HepG2 (cell line): Measurements from ENCODE around the gene MTOR. TPM values are rescaled to one million over a fixed set of nuclear protein-coding genes. Genes with fewer than 3 reads are reported as not detected.

Experiments used
- HCFC1 ChIP-seq: fragments of 150-350 bp; IDR thresholded peaks from 2 replicates; pipeline ENCODE4 v1.6.1; 2014; ENCODE audit warnings: low read depth, low read length
- HOXD1 ChIP-seq: sonication (generic); formaldehyde crosslinking; IDR thresholded peaks from 2 replicates; pipeline ENCODE4 v1.5.0; 2020; ENCODE audit warnings: missing genetic modification reagents
- KDM2A ChIP-seq: sonication (generic); formaldehyde crosslinking; IDR thresholded peaks from 2 replicates; pipeline ENCODE4 v1.4.0; 2020; ENCODE audit warnings: low read depth, missing genetic modification reagents, borderline replicate concordance
- MAF1 ChIP-seq: sonication (generic); formaldehyde crosslinking; IDR thresholded peaks from 2 replicates; pipeline ENCODE4 v1.5.0; 2020; ENCODE audit warnings: missing genetic modification reagents, borderline replicate concordance
- MAFG ChIP-seq: sonication (generic); formaldehyde crosslinking; IDR thresholded peaks from 2 replicates; pipeline ENCODE4 v1.5.1; 2020; ENCODE audit warnings: mild to moderate bottlenecking, missing genetic modification reagents
- RBFOX2 ChIP-seq: fragments of 200-400 bp; formaldehyde crosslinking; IDR thresholded peaks from 2 replicates; pipeline ENCODE4 v1.6.1; 2017; ENCODE audit warnings: low read depth, mild to moderate bottlenecking, low read length
- SMC3 ChIP-seq: IDR thresholded peaks from 2 replicates; pipeline ENCODE4 v1.6.1; 2011; ENCODE audit warnings: low read length, improper control_type of control experiment
- ZFAT ChIP-seq: sonication (generic); formaldehyde crosslinking; conservative IDR thresholded peaks from 2 replicates; pipeline ENCODE4 v1.8.1; 2023; ENCODE audit warnings: missing genetic modification reagents, inconsistent platforms
- ZFP36L2 ChIP-seq: sonication (generic); formaldehyde crosslinking; IDR thresholded peaks from 2 replicates; pipeline ENCODE4 v1.4.0; 2020; ENCODE audit warnings: missing genetic modification reagents
- ZFP82 ChIP-seq: sonication (generic); formaldehyde crosslinking; IDR thresholded peaks from 2 replicates; pipeline ENCODE4 v1.5.1; 2020; ENCODE audit warnings: mild to moderate bottlenecking, missing genetic modification reagents, borderline replicate concordance
- ZNF44 ChIP-seq: sonication (generic); formaldehyde crosslinking; IDR thresholded peaks from 2 replicates; pipeline ENCODE4 v1.5.1; 2020; ENCODE audit warnings: mild to moderate bottlenecking, missing genetic modification reagents
- ZNF605 ChIP-seq: sonication (generic); formaldehyde crosslinking; IDR thresholded peaks from 2 replicates; pipeline ENCODE4 v1.8.0; 2022; ENCODE audit warnings: mild to moderate bottlenecking, missing genetic modification reagents
- ZNF773 ChIP-seq: sonication (generic); formaldehyde crosslinking; IDR thresholded peaks from 2 replicates; pipeline ENCODE4 v1.4.0; 2020; ENCODE audit warnings: missing genetic modification reagents, borderline replicate concordance
- ZNF83 ChIP-seq: sonication (generic); formaldehyde crosslinking; IDR thresholded peaks from 2 replicates; pipeline ENCODE4 v1.4.0; 2020; ENCODE audit warnings: missing genetic modification reagents, mild to moderate bottlenecking, borderline replicate concordance
- polyA plus RNA-seq, 8 experiments: library from polyadenylated mRNA; depleted of rRNA in 3 of 8; stranded (reverse) in 7 of 8; unstranded in 1 of 8; fragments of >200 nt; fragmentation: Illumina TruSeq in 4 of 8; extraction: Trizol in 4 of 8; gene quantifications; 2 replicates each; pipeline versions ENCODE4 v1.2.1 to v1.2.3, GENCODE V29; 2011 to 2016; ENCODE audit warnings: low read depth in 4 of 8, missing spikeins in 1 of 8, mixed read lengths in 1 of 8; ENCODE audit not compliant: insufficient read depth in 1 of 8
- total RNA-seq, 5 experiments: library from RNA; depleted of rRNA; stranded (reverse); fragments of >200 nt; fragmentation: Illumina TruSeq; extraction: Trizol; gene quantifications; 2 replicates each; pipeline ENCODE4 v1.2.3, GENCODE V29; 2016; ENCODE audit warnings: low read depth in 1 of 5
- TF ChIP-seq, protein P1 (sequence below): sonication (generic); formaldehyde crosslinking; IDR thresholded peaks from 2 replicates; pipeline ENCODE4 v1.8.1; 2023; ENCODE audit warnings: mild to moderate bottlenecking, missing genetic modification reagents
- TF ChIP-seq, protein P2 (sequence below): sonication (generic); formaldehyde crosslinking; IDR thresholded peaks from 2 replicates; pipeline ENCODE4 v1.5.0; 2020; ENCODE audit warnings: missing genetic modification reagents
- TF ChIP-seq, protein P3 (sequence below): sonication (generic); formaldehyde crosslinking; IDR thresholded peaks from 2 replicates; pipeline ENCODE4 v1.5.0; 2020; ENCODE audit warnings: missing genetic modification reagents, mild to moderate bottlenecking, borderline replicate concordance
- TF ChIP-seq, protein P4 (sequence below): IDR thresholded peaks from 2 replicates; pipeline ENCODE4 v1.6.1; 2016; ENCODE audit warnings: mild to moderate bottlenecking, missing biosample characterization, missing genetic modification reagents
- TF ChIP-seq, protein P5 (sequence below): sonication (generic); formaldehyde crosslinking; IDR thresholded peaks from 2 replicates; pipeline ENCODE4 v1.5.1; 2020; ENCODE audit warnings: missing genetic modification reagents, mild to moderate bottlenecking, borderline replicate concordance
- TF ChIP-seq, protein P6 (sequence below): sonication (generic); formaldehyde crosslinking; IDR thresholded peaks from 2 replicates; pipeline ENCODE4 v1.5.1; 2020; ENCODE audit warnings: missing genetic modification reagents, mild to moderate bottlenecking, borderline replicate concordance
- TF ChIP-seq, protein P7 (sequence below): sonication (generic); formaldehyde crosslinking; IDR thresholded peaks from 2 replicates; pipeline ENCODE4 v1.8.0; 2022; ENCODE audit warnings: mild to moderate bottlenecking, missing genetic modification reagents

MTOR gene
- total and polyA plus RNA-seq, 2 of the 13 experiments (the other 11 are each of a cell fraction or from before 2014, with no cell fraction given) = 24.6 to 34.6 TPM

DNA sequence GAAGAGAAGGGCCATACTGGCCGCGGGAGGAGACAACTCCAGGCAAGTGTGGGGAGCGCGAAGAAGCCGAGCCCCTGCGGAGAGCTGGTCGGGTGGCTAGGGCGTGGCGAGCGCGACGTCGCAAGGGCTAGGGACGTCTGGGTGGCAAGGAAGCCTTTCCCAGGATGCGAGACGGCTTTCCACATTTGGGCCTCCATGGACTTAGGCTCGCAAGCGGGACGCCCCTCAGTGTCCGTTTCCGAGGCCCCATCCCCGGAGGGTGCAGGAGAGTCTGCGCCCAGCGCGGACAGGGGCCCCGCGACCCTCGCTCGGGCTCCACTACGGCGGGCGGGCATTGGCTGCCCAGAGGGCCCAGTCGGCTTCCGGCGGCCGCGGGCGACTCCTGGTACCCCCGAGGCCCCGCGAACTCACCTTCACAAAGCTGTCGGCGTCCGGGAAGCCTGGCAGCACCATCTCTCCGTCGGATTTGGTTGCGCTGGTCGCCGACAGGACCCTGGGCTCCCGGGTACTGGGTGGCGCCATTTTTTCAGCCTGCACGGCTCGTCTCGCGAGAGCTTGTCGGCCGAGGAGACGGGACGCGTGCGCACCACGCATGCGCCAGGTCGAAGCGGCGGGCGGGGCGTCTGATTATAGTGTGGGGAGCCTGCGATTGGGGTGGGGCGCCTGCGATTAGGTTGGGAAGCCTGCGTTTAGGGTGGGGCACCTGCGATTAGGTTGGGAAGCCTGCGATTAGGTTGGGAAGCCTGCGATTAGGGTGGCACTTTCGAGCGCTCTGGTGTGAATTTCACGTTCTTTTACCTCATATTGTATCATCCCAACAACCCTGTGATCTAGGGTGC, 162.8 kb downstream of the MTOR start, which contains the start of gene EXOSC10 (continued):
- TF ChIP-seq ZFP82 (peak; percentile 71; the same call in 1 of the 2 replicates), HCFC1 (0 out of 2 replicates have a peak, but pooled peaks have one; percentile 5), ZFAT (0 out of 2 replicates have a peak, but pooled peaks have one; percentile 30), ZNF605 (CRISPR knock-in tag) (no peak), ZNF44 (CRISPR knock-in tag) (0 out of 2 replicates have a peak, but pooled peaks have one; percentile 2), MAF1 (CRISPR knock-in tag) (no peak; the same call in 1 of the 2 replicates), MAFG (CRISPR knock-in tag) (no peak), ZFP36L2 (CRISPR knock-in tag) (no peak), RBFOX2 (peak; percentile 97), SMC3 (no peak), HOXD1 (CRISPR knock-in tag) (peak; percentile 80; the same call in 1 of the 2 replicates), ZNF773 (peak; percentile 31; the same call in 1 of the 2 replicates), ZNF83 (no peak), KDM2A (CRISPR knock-in tag) (peak; percentile 91)
- TF ChIP-seq, protein P1, sequence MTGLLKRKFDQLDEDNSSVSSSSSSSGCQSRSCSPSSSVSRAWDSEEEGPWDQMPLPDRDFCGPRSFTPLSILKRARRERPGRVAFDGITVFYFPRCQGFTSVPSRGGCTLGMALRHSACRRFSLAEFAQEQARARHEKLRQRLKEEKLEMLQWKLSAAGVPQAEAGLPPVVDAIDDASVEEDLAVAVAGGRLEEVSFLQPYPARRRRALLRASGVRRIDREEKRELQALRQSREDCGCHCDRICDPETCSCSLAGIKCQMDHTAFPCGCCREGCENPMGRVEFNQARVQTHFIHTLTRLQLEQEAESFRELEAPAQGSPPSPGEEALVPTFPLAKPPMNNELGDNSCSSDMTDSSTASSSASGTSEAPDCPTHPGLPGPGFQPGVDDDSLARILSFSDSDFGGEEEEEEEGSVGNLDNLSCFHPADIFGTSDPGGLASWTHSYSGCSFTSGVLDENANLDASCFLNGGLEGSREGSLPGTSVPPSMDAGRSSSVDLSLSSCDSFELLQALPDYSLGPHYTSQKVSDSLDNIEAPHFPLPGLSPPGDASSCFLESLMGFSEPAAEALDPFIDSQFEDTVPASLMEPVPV (CRISPR knock-in tag) = no peak
- TF ChIP-seq, protein P2, sequence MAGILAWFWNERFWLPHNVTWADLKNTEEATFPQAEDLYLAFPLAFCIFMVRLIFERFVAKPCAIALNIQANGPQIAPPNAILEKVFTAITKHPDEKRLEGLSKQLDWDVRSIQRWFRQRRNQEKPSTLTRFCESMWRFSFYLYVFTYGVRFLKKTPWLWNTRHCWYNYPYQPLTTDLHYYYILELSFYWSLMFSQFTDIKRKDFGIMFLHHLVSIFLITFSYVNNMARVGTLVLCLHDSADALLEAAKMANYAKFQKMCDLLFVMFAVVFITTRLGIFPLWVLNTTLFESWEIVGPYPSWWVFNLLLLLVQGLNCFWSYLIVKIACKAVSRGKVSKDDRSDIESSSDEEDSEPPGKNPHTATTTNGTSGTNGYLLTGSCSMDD (CRISPR knock-in tag) = no peak
- TF ChIP-seq, protein P3, sequence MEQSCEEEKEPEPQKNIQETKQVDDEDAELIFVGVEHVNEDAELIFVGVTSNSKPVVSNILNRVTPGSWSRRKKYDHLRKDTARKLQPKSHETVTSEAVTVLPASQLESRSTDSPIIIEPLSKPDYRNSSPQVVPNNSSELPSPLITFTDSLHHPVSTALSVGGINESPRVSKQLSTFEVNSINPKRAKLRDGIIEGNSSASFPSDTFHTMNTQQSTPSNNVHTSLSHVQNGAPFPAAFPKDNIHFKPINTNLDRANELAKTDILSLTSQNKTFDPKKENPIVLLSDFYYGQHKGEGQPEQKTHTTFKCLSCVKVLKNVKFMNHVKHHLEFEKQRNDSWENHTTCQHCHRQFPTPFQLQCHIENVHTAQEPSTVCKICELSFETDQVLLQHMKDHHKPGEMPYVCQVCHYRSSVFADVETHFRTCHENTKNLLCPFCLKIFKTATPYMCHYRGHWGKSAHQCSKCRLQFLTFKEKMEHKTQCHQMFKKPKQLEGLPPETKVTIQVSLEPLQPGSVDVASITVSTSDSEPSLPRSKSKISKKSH (CRISPR knock-in tag) = peak; percentile 36; the same call in 1 of the 2 replicates
- TF ChIP-seq, protein P4, sequence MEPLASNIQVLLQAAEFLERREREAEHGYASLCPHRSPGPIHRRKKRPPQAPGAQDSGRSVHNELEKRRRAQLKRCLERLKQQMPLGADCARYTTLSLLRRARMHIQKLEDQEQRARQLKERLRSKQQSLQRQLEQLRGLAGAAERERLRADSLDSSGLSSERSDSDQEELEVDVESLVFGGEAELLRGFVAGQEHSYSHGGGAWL (CRISPR knock-in tag) = peak; percentile 64; the same call in 1 of the 2 replicates
- TF ChIP-seq, protein P5, sequence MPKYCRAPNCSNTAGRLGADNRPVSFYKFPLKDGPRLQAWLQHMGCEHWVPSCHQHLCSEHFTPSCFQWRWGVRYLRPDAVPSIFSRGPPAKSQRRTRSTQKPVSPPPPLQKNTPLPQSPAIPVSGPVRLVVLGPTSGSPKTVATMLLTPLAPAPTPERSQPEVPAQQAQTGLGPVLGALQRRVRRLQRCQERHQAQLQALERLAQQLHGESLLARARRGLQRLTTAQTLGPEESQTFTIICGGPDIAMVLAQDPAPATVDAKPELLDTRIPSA (CRISPR knock-in tag) = no peak
- TF ChIP-seq, protein P6, sequence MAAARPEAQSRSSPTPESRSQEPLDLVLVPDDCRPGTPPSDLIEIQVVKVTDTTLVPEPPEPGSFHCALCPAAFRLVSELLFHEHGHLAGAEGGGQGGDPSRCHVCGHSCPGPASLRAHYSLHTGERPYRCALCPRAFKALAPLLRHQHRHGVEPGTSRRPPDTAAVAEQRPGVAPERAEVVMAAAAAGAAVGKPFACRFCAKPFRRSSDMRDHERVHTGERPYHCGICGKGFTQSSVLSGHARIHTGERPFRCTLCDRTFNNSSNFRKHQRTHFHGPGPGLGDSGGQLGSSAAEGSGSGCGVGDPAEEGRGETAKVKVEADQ = peak; percentile 58
- TF ChIP-seq, protein P7, sequence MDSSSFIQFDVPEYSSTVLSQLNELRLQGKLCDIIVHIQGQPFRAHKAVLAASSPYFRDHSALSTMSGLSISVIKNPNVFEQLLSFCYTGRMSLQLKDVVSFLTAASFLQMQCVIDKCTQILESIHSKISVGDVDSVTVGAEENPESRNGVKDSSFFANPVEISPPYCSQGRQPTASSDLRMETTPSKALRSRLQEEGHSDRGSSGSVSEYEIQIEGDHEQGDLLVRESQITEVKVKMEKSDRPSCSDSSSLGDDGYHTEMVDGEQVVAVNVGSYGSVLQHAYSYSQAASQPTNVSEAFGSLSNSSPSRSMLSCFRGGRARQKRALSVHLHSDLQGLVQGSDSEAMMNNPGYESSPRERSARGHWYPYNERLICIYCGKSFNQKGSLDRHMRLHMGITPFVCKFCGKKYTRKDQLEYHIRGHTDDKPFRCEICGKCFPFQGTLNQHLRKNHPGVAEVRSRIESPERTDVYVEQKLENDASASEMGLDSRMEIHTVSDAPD = no peak
